ENCODE results near the gene FILIP1.

The FILIP1 gene

GRCh38 chr6:75467284-75467683 is 26.3 kb downstream of the FILIP1 start:
- no peak for DNase-seq (ENCODE audit: low read depth in 1 of 2, low spot score in 1 of 2)
- TF ChIP-seq, protein P1, sequence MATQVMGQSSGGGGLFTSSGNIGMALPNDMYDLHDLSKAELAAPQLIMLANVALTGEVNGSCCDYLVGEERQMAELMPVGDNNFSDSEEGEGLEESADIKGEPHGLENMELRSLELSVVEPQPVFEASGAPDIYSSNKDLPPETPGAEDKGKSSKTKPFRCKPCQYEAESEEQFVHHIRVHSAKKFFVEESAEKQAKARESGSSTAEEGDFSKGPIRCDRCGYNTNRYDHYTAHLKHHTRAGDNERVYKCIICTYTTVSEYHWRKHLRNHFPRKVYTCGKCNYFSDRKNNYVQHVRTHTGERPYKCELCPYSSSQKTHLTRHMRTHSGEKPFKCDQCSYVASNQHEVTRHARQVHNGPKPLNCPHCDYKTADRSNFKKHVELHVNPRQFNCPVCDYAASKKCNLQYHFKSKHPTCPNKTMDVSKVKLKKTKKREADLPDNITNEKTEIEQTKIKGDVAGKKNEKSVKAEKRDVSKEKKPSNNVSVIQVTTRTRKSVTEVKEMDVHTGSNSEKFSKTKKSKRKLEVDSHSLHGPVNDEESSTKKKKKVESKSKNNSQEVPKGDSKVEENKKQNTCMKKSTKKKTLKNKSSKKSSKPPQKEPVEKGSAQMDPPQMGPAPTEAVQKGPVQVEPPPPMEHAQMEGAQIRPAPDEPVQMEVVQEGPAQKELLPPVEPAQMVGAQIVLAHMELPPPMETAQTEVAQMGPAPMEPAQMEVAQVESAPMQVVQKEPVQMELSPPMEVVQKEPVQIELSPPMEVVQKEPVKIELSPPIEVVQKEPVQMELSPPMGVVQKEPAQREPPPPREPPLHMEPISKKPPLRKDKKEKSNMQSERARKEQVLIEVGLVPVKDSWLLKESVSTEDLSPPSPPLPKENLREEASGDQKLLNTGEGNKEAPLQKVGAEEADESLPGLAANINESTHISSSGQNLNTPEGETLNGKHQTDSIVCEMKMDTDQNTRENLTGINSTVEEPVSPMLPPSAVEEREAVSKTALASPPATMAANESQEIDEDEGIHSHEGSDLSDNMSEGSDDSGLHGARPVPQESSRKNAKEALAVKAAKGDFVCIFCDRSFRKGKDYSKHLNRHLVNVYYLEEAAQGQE (IDR thresholded peaks at IDR 0.05; ENCODE audit: insufficient replicate concordance, low read depth): no peak
- TF ChIP-seq, protein P2, sequence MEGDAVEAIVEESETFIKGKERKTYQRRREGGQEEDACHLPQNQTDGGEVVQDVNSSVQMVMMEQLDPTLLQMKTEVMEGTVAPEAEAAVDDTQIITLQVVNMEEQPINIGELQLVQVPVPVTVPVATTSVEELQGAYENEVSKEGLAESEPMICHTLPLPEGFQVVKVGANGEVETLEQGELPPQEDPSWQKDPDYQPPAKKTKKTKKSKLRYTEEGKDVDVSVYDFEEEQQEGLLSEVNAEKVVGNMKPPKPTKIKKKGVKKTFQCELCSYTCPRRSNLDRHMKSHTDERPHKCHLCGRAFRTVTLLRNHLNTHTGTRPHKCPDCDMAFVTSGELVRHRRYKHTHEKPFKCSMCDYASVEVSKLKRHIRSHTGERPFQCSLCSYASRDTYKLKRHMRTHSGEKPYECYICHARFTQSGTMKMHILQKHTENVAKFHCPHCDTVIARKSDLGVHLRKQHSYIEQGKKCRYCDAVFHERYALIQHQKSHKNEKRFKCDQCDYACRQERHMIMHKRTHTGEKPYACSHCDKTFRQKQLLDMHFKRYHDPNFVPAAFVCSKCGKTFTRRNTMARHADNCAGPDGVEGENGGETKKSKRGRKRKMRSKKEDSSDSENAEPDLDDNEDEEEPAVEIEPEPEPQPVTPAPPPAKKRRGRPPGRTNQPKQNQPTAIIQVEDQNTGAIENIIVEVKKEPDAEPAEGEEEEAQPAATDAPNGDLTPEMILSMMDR (IDR thresholded peaks at IDR 0.05; ENCODE audit: insufficient read depth, low read length): no peak
- no peak for TF ChIP-seq POLR2AphosphoS5 (IDR thresholded peaks at IDR 0.05; ENCODE audit: low read depth)
- no peak for TF ChIP-seq SPI1 (IDR thresholded peaks at IDR 0.05; ENCODE audit: borderline replicate concordance, low read depth)
- TF ChIP-seq GABPA (IDR thresholded peaks at IDR 0.05; ENCODE audit: low read depth): no peak

GRCh38 chr6:75466636-75467035 is 27.0 kb downstream of the FILIP1 start:
- Histone ChIP-seq H3K4me3 (replicated peaks; ENCODE audit: insufficient read depth, low read length) (no peak overlapping the region), H3K27me3 (ENCODE audit: insufficient read depth, poor library complexity, severe bottlenecking) (no peaks in the 10 kb centered on the region), H3K27ac (replicated peaks) (no peak overlapping the region)
- TF ChIP-seq, protein P1 (IDR thresholded peaks at IDR 0.05; ENCODE audit: insufficient replicate concordance, low read depth): no peak
- no peak for TF ChIP-seq POLR2AphosphoS5 (IDR thresholded peaks at IDR 0.05; ENCODE audit: low read depth)
- DNase-seq (ENCODE audit: low read depth in 1 of 2, low spot score in 1 of 2): no peak

More at GRCh38 chr6:75467284-75467683, 26.3 kb downstream of the FILIP1 start:
- H3K4me3 ChIP-seq (replicated peaks; ENCODE audit: insufficient read depth, low read length): no peak overlapping the region
- no peaks in the 10 kb centered on the region for H3K27me3 ChIP-seq (ENCODE audit: insufficient read depth, poor library complexity, severe bottlenecking)
- no peak overlapping the region for H3K27ac ChIP-seq (replicated peaks)

- no peak for TF ChIP-seq GABPA (IDR thresholded peaks at IDR 0.05; ENCODE audit: low read depth)
- Histone ChIP-seq H3K27ac (replicated peaks) (no peak overlapping the region), H3K4me3 (replicated peaks; ENCODE audit: insufficient read depth, low read length) (no peak overlapping the region), H3K27me3 (ENCODE audit: insufficient read depth, poor library complexity, severe bottlenecking) (peaks cover 2% of the 10 kb centered on the region)
- no peak for DNase-seq (ENCODE audit: low read depth in 1 of 2, low spot score in 1 of 2)
These were observed 29.7 kb downstream of the FILIP1 start for GRCh38 chr6:75463908-75464307.

- H3K4me3 ChIP-seq (replicated peaks; ENCODE audit: insufficient read depth, low read length): no peak overlapping the region
- TF ChIP-seq, protein P2 (IDR thresholded peaks at IDR 0.05; ENCODE audit: insufficient read depth, low read length): no peak
- TF ChIP-seq SPI1 (IDR thresholded peaks at IDR 0.05; ENCODE audit: borderline replicate concordance, low read depth) (no peak), POLR2AphosphoS5 (IDR thresholded peaks at IDR 0.05; ENCODE audit: low read depth) (no peak), GABPA (IDR thresholded peaks at IDR 0.05; ENCODE audit: low read depth) (no peak)
- TF ChIP-seq, protein P1 (IDR thresholded peaks at IDR 0.05; ENCODE audit: insufficient replicate concordance, low read depth): no peak
- no peak for DNase-seq (ENCODE audit: low read depth in 1 of 2, low spot score in 1 of 2)
- no peak overlapping the region for H3K27ac ChIP-seq (replicated peaks)
- peaks cover 2% of the 10 kb centered on the region for H3K27me3 ChIP-seq (ENCODE audit: insufficient read depth, poor library complexity, severe bottlenecking)
These were observed 30.5 kb downstream of the FILIP1 start for GRCh38 chr6:75463061-75463460.

All from HL-60 (cell line).